ENCODE results near the gene MYBBP1A. TPM values are rescaled to one million over a fixed set of nuclear protein-coding genes. Genes with fewer than 3 reads are reported as not detected.

MYBBP1A gene
- total and polyA plus RNA-seq, 2 donors (not counting 1 experiment from before 2014, with no cell fraction given): 72.4 to 74.4 TPM

DNA sequence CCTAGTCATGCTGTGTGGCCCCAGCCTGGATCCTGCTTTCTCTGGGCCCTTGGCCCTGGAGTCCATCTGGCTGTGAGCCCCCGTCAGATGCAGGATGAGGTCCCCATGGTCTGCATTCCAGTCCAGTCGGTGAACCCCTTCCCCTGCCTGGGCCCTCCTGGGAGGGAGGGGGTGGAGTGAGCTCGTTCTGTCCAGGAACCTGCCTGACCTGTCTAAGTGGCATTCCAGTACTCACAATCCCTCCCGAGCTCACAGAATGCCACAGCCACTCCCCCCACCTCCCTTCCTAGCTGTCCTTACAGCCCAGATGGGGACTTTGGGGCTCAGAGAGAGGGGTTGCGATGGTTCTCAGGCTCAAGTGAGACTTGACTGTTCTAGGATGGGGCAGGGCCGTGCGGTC lies 41.0 kb downstream of the MYBBP1A start:
- Histone ChIP-seq H3K4me2 (replicated peaks; ENCODE audit: low read depth, low read length, poor library complexity, severe bottlenecking) (no peak overlapping the region), H3K9ac (ENCODE audit: low read length) (no peak overlapping the region), H3K36me3 (replicated peaks in 1 of 2; ENCODE audit: control extremely low read depth in 1 of 2, control insufficient read depth in 1 of 2, extremely low read depth in 1 of 2, insufficient read depth in 2 of 2, low read length in 1 of 2) (no peaks in the 10 kb centered on the region), H3K79me2 (ENCODE audit: control insufficient read depth, insufficient read depth, low read length) (no peaks in the 10 kb centered on the region), H3K27me3 (replicated peaks in 1 of 4; ENCODE audit: control extremely low read depth in 1 of 4, control insufficient read depth in 3 of 4, insufficient read depth in 4 of 4, low read length in 3 of 4) (no peaks in the 10 kb centered on the region), H3K4me1 (ENCODE audit: control insufficient read depth in 2 of 2, insufficient read depth in 2 of 2, low read length in 2 of 2) (peaks cover 0 to 12% of the 10 kb centered on the region in 2 donors), H2AFZ (ENCODE audit: insufficient read depth, low read depth, low read length, poor library complexity, severe bottlenecking) (no peak overlapping the region), H3K4me3 (ENCODE audit: control extremely low read depth in 1 of 5, extremely low read depth in 1 of 5, insufficient read depth in 1 of 5, low read depth in 2 of 5, low read length in 4 of 5) (no peak overlapping the region), H3K9me3 (ENCODE audit: control extremely low read depth in 1 of 3, control insufficient read depth in 2 of 3, insufficient read depth in 1 of 3, low read length in 2 of 3) (peaks cover 0 to 3% (median 0%) of the 10 kb centered on the region in 3 donors), H3K27ac (ENCODE audit: low read length in 2 of 2) (no peak overlapping the region), H4K20me1 (ENCODE audit: control insufficient read depth, insufficient read depth, low read length, poor library complexity, severe bottlenecking) (no peaks in the 10 kb centered on the region)
- no peaks in the 10 kb centered on the region for H3K9me3 Mint-ChIP-seq (ENCODE audit: insufficient read depth)
- H3K4me3 Mint-ChIP-seq: no peak overlapping the region
- peaks cover 6% of the 10 kb centered on the region for H3K27me3 Mint-ChIP-seq
- H3K4me1 Mint-ChIP-seq: peaks cover 4% of the 10 kb centered on the region
- intact Hi-C loops (cut with micrococcal nuclease): no loop called here
- no peak overlapping the region for H3K27ac Mint-ChIP-seq
- ATAC-seq (ENCODE audit: low read depth) (no peak), DNase-seq (no peak)
- TF ChIP-seq, protein P1, sequence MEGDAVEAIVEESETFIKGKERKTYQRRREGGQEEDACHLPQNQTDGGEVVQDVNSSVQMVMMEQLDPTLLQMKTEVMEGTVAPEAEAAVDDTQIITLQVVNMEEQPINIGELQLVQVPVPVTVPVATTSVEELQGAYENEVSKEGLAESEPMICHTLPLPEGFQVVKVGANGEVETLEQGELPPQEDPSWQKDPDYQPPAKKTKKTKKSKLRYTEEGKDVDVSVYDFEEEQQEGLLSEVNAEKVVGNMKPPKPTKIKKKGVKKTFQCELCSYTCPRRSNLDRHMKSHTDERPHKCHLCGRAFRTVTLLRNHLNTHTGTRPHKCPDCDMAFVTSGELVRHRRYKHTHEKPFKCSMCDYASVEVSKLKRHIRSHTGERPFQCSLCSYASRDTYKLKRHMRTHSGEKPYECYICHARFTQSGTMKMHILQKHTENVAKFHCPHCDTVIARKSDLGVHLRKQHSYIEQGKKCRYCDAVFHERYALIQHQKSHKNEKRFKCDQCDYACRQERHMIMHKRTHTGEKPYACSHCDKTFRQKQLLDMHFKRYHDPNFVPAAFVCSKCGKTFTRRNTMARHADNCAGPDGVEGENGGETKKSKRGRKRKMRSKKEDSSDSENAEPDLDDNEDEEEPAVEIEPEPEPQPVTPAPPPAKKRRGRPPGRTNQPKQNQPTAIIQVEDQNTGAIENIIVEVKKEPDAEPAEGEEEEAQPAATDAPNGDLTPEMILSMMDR (IDR thresholded peaks at IDR 0.05): no peak
- no peak for TF ChIP-seq EZH2 (IDR thresholded peaks at IDR 0.05; ENCODE audit: borderline replicate concordance, insufficient read depth, low read depth, low read length, poor library complexity, severe bottlenecking)
- POLR2A ChIA-PET: no interaction called here
- CTCF ChIA-PET: interaction anchor here (0.5 kb wide), 1 partner anchor 453 kb away, joined by 3 read pairs; the partner anchor contains the start of gene SPAG7
- 100% methylated on average over 4 of the region's 7 CpGs for WGBS (ENCODE audit: insufficient coverage)

DNA sequence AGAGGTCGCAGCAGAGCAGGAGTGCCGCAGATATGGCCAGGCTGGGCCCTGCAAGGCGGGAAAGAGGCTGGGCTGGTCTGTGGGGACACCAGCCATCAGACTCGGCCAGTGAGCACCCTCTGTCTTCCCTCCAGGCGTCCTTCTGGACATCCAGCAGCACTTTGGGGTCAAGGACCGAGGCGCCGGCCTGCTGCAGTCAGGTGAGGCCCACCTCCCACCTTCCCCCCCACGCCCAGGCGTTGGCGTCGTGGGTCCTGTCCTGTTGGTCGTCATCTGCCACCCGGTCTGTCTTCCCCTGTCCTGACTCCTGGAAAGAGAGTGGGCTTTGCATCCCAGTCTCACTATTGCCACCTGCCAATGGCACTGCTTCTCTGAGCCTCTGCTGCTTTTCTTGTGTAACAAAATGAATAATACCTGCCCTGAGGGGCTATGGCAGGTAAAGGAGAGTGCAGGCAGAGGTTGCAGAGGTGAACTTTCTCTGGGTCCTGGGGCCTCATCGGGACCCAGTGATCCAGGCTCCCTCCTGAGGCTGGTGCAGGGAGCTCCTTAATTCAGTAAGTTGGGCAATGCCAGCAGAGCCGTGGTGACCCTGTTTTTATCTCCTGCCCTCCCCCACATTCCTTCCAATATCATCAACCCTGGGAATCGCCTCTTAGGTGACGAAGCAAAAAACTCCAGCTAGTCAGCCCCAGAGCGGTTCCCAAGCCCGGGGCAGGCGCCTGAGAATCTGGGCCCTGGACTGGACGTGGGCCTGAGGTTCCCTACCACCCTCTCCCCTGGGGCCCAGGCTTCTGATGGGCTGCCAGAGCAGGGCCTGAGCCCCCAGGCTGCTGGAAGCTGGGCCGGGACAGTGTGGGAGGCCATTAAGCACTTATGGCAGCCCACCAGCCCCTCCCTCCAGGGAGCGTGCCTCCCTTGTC lies 41.8 kb downstream of the MYBBP1A start:
- Mint-ChIP-seq H3K27me3 (peaks cover 15% of the 10 kb centered on the region), H3K4me1 (peaks cover 3% of the 10 kb centered on the region), H3K9me3 (ENCODE audit: insufficient read depth) (no peaks in the 10 kb centered on the region), H3K27ac (no peak overlapping the region), H3K4me3 (no peak overlapping the region)
- Histone ChIP-seq H3K27ac (ENCODE audit: low read length in 2 of 2) (no peak overlapping the region), H3K9me3 (ENCODE audit: control extremely low read depth in 1 of 3, control insufficient read depth in 2 of 3, insufficient read depth in 1 of 3, low read length in 2 of 3) (peaks cover 0 to 3% (median 0%) of the 10 kb centered on the region in 3 donors), H3K4me1 (ENCODE audit: control insufficient read depth in 2 of 2, insufficient read depth in 2 of 2, low read length in 2 of 2) (peaks cover 0 to 7% of the 10 kb centered on the region in 2 donors), H3K27me3 (replicated peaks in 1 of 4; ENCODE audit: control extremely low read depth in 1 of 4, control insufficient read depth in 3 of 4, insufficient read depth in 4 of 4, low read length in 3 of 4) (peaks cover 0 to 7% (median 0%) of the 10 kb centered on the region in 4 experiments), H4K20me1 (ENCODE audit: control insufficient read depth, insufficient read depth, low read length, poor library complexity, severe bottlenecking) (no peaks in the 10 kb centered on the region), H3K9ac (ENCODE audit: low read length) (no peak overlapping the region), H3K4me3 (ENCODE audit: control extremely low read depth in 1 of 5, extremely low read depth in 1 of 5, insufficient read depth in 1 of 5, low read depth in 2 of 5, low read length in 4 of 5) (no peak overlapping the region), H3K4me2 (replicated peaks; ENCODE audit: low read depth, low read length, poor library complexity, severe bottlenecking) (no peak overlapping the region), H2AFZ (ENCODE audit: insufficient read depth, low read depth, low read length, poor library complexity, severe bottlenecking) (no peak overlapping the region), H3K36me3 (replicated peaks in 1 of 2; ENCODE audit: control extremely low read depth in 1 of 2, control insufficient read depth in 1 of 2, extremely low read depth in 1 of 2, insufficient read depth in 2 of 2, low read length in 1 of 2) (no peaks in the 10 kb centered on the region), H3K79me2 (ENCODE audit: control insufficient read depth, insufficient read depth, low read length) (no peaks in the 10 kb centered on the region)
- 97% methylated on average over 23 of the region's 24 CpGs for WGBS (ENCODE audit: insufficient coverage)
- DNase-seq (no peak), ATAC-seq (ENCODE audit: low read depth) (no peak)
- TF ChIP-seq, protein P1 (IDR thresholded peaks at IDR 0.05): no peak
- TF ChIP-seq EZH2 (IDR thresholded peaks at IDR 0.05; ENCODE audit: borderline replicate concordance, insufficient read depth, low read depth, low read length, poor library complexity, severe bottlenecking): no peak
- intact Hi-C loops (cut with micrococcal nuclease): no loop called here
- ChIA-PET CTCF (no interaction called here), POLR2A (no interaction called here)

Measured in B cell (primary cell).